ENCODE results near the gene ENAH.

ENAH gene

GRCh38 chr1:225451340-225451739 is 201.6 kb downstream of the ENAH start:
- Histone ChIP-seq H3K27ac (replicated peaks) (no peak overlapping the region), H3K4me3 (replicated peaks; ENCODE audit: insufficient read depth, low read length) (no peak overlapping the region), H3K27me3 (ENCODE audit: insufficient read depth, poor library complexity, severe bottlenecking) (no peaks in the 10 kb centered on the region)
- TF ChIP-seq POLR2AphosphoS5 (IDR thresholded peaks at IDR 0.05; ENCODE audit: low read depth) (no peak), SPI1 (IDR thresholded peaks at IDR 0.05; ENCODE audit: borderline replicate concordance, low read depth) (no peak), REST (IDR thresholded peaks at IDR 0.05; ENCODE audit: insufficient replicate concordance, low read depth) (no peak), GABPA (IDR thresholded peaks at IDR 0.05; ENCODE audit: low read depth) (no peak), CTCF (IDR thresholded peaks at IDR 0.05; ENCODE audit: insufficient read depth, low read length) (no peak)
- DNase-seq (ENCODE audit: low read depth in 1 of 2, low spot score in 1 of 2): no peak

- Histone ChIP-seq H3K27ac (replicated peaks) (peak overlapping the region; percentile 34), H3K4me3 (replicated peaks; ENCODE audit: insufficient read depth, low read length) (no peak overlapping the region), H3K27me3 (ENCODE audit: insufficient read depth, poor library complexity, severe bottlenecking) (no peaks in the 10 kb centered on the region)
- DNase-seq (ENCODE audit: low read depth in 1 of 2, low spot score in 1 of 2): peak in 1 of 2 experiments; percentile 50
- no peak for TF ChIP-seq CTCF (IDR thresholded peaks at IDR 0.05; ENCODE audit: insufficient read depth, low read length)
- no peak for TF ChIP-seq SPI1 (IDR thresholded peaks at IDR 0.05; ENCODE audit: borderline replicate concordance, low read depth)
- TF ChIP-seq REST (IDR thresholded peaks at IDR 0.05; ENCODE audit: insufficient replicate concordance, low read depth): no peak
- TF ChIP-seq GABPA (IDR thresholded peaks at IDR 0.05; ENCODE audit: low read depth): no peak
- TF ChIP-seq POLR2AphosphoS5 (IDR thresholded peaks at IDR 0.05; ENCODE audit: low read depth): no peak
Observed at GRCh38 chr1:225450491-225451191, 202.3 kb downstream of the ENAH start.

GRCh38 chr1:225449774-225450173 is 203.1 kb downstream of the ENAH start:
- TF ChIP-seq SPI1 (IDR thresholded peaks at IDR 0.05; ENCODE audit: borderline replicate concordance, low read depth) (no peak), REST (IDR thresholded peaks at IDR 0.05; ENCODE audit: insufficient replicate concordance, low read depth) (no peak), POLR2AphosphoS5 (IDR thresholded peaks at IDR 0.05; ENCODE audit: low read depth) (no peak), CTCF (IDR thresholded peaks at IDR 0.05; ENCODE audit: insufficient read depth, low read length) (no peak), GABPA (IDR thresholded peaks at IDR 0.05; ENCODE audit: low read depth) (no peak)
- Histone ChIP-seq H3K27ac (replicated peaks) (no peak overlapping the region), H3K27me3 (ENCODE audit: insufficient read depth, poor library complexity, severe bottlenecking) (no peaks in the 10 kb centered on the region), H3K4me3 (replicated peaks; ENCODE audit: insufficient read depth, low read length) (no peak overlapping the region)
- no peak for DNase-seq (ENCODE audit: low read depth in 1 of 2, low spot score in 1 of 2)

Data from HL-60 (cell line).